HepG2 (cell line): ENCODE results near the gene KRT6B. TPM values are rescaled to one million over a fixed set of nuclear protein-coding genes. Genes with fewer than 3 reads are reported as not detected.

Experiments used
- JARID2 ChIP-seq: sonication (generic); formaldehyde crosslinking; IDR thresholded peaks from 2 replicates; pipeline ENCODE4 v1.8.1; 2023; ENCODE audit warnings: missing genetic modification reagents, inconsistent platforms; ENCODE audit not compliant: insufficient replicate concordance
- NCOR1 ChIP-seq: fragments of 200-600 bp; sonication (generic); IDR thresholded peaks from 2 replicates; pipeline ENCODE4 v1.7.0; 2017; ENCODE audit warnings: antibody characterized with exemption, low read length, borderline replicate concordance
- PHF8 ChIP-seq: sonication (generic); formaldehyde crosslinking; IDR thresholded peaks from 2 replicates; pipeline ENCODE4 v1.5.0; 2020; ENCODE audit warnings: missing genetic modification reagents
- PLRG1 ChIP-seq: fragments of 450-650 bp; conservative IDR thresholded peaks from 2 replicates; pipeline ENCODE4 v1.6.1; 2016
- TGIF2 ChIP-seq: IDR thresholded peaks from 2 replicates; pipeline ENCODE4 v1.6.1; 2016; ENCODE audit warnings: control low read depth, missing compliant biosample characterization
- U2AF1 ChIP-seq: fragments of 200-400 bp; formaldehyde crosslinking; optimal IDR thresholded peaks from 2 replicates; pipeline ENCODE3; 2017; ENCODE audit warnings: mild to moderate bottlenecking, low read depth, low read length
- ZNF253 ChIP-seq: sonication (generic); formaldehyde crosslinking; IDR thresholded peaks from 2 replicates; pipeline ENCODE4 v1.8.0; 2022; ENCODE audit warnings: mild to moderate bottlenecking, missing genetic modification reagents, borderline replicate concordance
- ZNF296 ChIP-seq: sonication (generic); formaldehyde crosslinking; conservative IDR thresholded peaks from 2 replicates; pipeline ENCODE4 v1.5.0; 2020; ENCODE audit warnings: mild to moderate bottlenecking, missing genetic modification reagents
- ZNF614 ChIP-seq: IDR thresholded peaks from 2 replicates; pipeline ENCODE4 v1.6.1; 2018; ENCODE audit warnings: missing biosample characterization, missing genetic modification reagents, inconsistent platforms, borderline replicate concordance
- ZSCAN12 ChIP-seq: sonication (generic); formaldehyde crosslinking; IDR thresholded peaks from 2 replicates; pipeline ENCODE4 v1.9.0; 2021; ENCODE audit warnings: mild to moderate bottlenecking, missing genetic modification reagents
- polyA plus RNA-seq, 8 experiments: library from polyadenylated mRNA; depleted of rRNA in 3 of 8; stranded (reverse) in 7 of 8; unstranded in 1 of 8; fragments of >200 nt; fragmentation: Illumina TruSeq in 4 of 8; extraction: Trizol in 4 of 8; gene quantifications; 2 replicates each; pipeline versions ENCODE4 v1.2.1 to v1.2.3, GENCODE V29; 2011 to 2016; ENCODE audit warnings: low read depth in 4 of 8, missing spikeins in 1 of 8, mixed read lengths in 1 of 8; ENCODE audit not compliant: insufficient read depth in 1 of 8
- total RNA-seq, 5 experiments: library from RNA; depleted of rRNA; stranded (reverse); fragments of >200 nt; fragmentation: Illumina TruSeq; extraction: Trizol; gene quantifications; 2 replicates each; pipeline ENCODE4 v1.2.3, GENCODE V29; 2016; ENCODE audit warnings: low read depth in 1 of 5
- TF ChIP-seq, protein P1 (sequence below): sonication (generic); formaldehyde crosslinking; IDR thresholded peaks from 2 replicates; pipeline ENCODE4 v1.4.0; 2020; ENCODE audit warnings: missing genetic modification reagents, borderline replicate concordance
- TF ChIP-seq, protein P2 (sequence below): sonication (generic); formaldehyde crosslinking; IDR thresholded peaks from 2 replicates; pipeline ENCODE4 v1.9.0; 2021; ENCODE audit warnings: missing genetic modification reagents, borderline replicate concordance

Gene KRT6B
- total and polyA plus RNA-seq, 2 of the 13 experiments (the other 11 are each of a cell fraction or from before 2014, with no cell fraction given): not detected

DNA sequence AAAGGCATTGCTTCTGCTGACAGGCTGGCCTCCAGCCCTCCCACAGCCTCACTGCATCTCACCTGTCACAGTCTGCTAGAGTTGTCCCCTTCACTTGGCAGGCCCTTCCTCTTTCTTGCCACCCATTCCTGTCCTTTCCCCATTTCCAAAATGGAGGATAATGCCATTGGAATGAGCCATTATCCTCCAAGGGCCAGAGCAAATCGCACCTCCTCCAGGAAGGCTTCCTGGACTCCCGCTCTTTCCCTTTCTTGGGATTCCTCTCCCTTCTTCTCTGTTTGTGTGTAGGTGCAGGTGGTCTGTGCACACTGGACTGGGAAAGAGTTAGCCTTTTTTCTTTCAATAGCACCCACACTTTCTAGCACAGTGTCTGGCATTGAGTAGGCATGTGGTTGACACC lies 49.6 kb downstream of the KRT6B start (continued):
- no peak for TF ChIP-seq TGIF2 (CRISPR knock-in tag)
- TF ChIP-seq, protein P1, sequence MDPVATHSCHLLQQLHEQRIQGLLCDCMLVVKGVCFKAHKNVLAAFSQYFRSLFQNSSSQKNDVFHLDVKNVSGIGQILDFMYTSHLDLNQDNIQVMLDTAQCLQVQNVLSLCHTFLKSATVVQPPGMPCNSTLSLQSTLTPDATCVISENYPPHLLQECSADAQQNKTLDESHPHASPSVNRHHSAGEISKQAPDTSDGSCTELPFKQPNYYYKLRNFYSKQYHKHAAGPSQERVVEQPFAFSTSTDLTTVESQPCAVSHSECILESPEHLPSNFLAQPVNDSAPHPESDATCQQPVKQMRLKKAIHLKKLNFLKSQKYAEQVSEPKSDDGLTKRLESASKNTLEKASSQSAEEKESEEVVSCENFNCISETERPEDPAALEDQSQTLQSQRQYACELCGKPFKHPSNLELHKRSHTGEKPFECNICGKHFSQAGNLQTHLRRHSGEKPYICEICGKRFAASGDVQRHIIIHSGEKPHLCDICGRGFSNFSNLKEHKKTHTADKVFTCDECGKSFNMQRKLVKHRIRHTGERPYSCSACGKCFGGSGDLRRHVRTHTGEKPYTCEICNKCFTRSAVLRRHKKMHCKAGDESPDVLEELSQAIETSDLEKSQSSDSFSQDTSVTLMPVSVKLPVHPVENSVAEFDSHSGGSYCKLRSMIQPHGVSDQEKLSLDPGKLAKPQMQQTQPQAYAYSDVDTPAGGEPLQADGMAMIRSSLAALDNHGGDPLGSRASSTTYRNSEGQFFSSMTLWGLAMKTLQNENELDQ (CRISPR knock-in tag): no peak
- no peak for TF ChIP-seq ZNF253
- no peak for TF ChIP-seq PLRG1
- no peak for TF ChIP-seq ZNF614 (CRISPR knock-in tag)
- TF ChIP-seq PHF8 (CRISPR knock-in tag): no peak
- no peak for TF ChIP-seq JARID2
- no peak for TF ChIP-seq ZSCAN12
- TF ChIP-seq, protein P2, sequence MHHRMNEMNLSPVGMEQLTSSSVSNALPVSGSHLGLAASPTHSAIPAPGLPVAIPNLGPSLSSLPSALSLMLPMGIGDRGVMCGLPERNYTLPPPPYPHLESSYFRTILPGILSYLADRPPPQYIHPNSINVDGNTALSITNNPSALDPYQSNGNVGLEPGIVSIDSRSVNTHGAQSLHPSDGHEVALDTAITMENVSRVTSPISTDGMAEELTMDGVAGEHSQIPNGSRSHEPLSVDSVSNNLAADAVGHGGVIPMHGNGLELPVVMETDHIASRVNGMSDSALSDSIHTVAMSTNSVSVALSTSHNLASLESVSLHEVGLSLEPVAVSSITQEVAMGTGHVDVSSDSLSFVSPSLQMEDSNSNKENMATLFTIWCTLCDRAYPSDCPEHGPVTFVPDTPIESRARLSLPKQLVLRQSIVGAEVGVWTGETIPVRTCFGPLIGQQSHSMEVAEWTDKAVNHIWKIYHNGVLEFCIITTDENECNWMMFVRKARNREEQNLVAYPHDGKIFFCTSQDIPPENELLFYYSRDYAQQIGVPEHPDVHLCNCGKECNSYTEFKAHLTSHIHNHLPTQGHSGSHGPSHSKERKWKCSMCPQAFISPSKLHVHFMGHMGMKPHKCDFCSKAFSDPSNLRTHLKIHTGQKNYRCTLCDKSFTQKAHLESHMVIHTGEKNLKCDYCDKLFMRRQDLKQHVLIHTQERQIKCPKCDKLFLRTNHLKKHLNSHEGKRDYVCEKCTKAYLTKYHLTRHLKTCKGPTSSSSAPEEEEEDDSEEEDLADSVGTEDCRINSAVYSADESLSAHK: no peak
- no peak for TF ChIP-seq NCOR1
- no peak for TF ChIP-seq ZNF296
- no peak for TF ChIP-seq U2AF1
